ENCODE data around the gene EFNA5.
"Not testable (repeated sequence)": the region's sequence is repeated elsewhere in the genome, so short reads cannot be mapped to it uniquely, and the experiment has no call there.

Gene EFNA5

DNA sequence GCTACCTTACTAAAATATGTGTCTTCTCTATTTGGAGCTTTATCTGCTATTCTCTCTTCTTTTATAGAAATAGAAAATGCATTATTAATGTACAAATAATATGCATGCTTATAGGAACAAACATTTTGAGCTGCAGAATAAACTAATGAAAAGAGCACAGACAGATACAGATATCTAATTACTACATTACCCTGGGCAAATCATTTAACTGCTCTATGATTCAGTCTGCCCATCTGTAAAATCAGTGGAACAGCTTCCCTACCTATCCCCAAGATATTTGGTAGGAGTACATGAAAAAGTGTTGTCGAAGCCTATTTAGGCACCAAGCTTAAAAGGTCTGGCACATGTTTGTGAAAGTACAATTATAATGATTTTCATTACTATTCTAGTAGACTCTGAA, 166.3 kb downstream of the EFNA5 start:
- no peak for DNase-seq
- no peak for TF ChIP-seq GATA1 (IDR thresholded peaks at IDR 0.05; ENCODE audit: low read depth, low read length)
- TF ChIP-seq POLR2A (IDR thresholded peaks at IDR 0.05; ENCODE audit: low read length): no peak

GRCh38 chr5:107502676-107503060, 168.1 kb downstream of the EFNA5 start:
- TF ChIP-seq POLR2A (IDR thresholded peaks at IDR 0.05; ENCODE audit: low read length) (no peak), GATA1 (IDR thresholded peaks at IDR 0.05; ENCODE audit: low read depth, low read length) (no peak)
- DNase-seq: no peak

DNA sequence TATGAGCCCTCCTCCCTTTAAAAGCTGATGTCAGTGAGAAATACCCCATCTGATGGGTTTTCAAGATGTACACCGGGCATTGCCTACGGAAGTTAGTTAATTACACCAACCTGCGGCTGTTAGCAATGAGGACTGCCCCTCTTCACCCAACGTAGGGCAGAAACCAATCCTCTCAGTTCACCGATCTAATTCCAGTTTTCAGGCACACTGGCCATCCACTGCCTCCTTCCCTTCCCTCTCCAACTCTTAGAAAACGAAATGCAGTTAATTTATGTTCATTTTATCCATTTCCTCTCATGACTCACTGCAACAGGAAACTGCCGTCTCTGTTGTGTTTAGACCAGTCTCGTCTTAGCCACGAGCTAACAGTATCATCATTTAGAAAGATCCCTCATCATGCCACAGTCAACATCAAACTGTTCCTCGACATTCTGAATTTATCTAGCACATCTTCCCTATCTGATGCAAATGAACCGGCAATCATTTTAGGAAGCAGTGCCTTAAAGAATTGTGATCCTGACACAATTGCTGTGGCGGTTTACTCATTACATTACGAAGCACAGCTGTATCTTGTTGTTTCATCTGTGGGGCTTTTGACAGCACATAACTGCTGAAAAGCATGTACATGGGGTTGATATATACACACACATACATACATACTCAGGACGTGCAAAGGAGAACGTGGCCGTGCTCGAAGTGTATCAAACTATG, 168.6 kb downstream of the EFNA5 start:
- TF ChIP-seq POLR2A (IDR thresholded peaks at IDR 0.05; ENCODE audit: low read length): no peak
- no peak for TF ChIP-seq GATA1 (IDR thresholded peaks at IDR 0.05; ENCODE audit: low read depth, low read length)
- no peak for DNase-seq

DNA sequence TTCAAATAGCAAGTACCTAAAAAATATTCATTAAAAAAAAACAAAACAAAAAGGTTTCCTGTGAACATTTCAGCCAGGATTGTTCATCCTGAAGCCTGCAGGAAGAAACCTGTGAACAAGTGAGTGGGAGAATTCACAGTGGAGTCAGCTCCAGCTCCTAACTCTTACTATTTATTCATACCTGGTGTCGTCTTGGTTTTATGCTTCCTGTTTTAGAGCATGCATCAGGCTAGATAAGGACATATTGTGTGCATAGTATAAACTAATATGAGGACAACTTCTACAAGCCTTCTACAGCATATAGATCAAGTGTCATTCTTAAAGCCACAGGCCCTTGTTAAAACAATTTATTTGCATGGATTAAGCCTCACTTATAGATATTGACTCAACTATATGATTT, 169.9 kb downstream of the EFNA5 start:
- TF ChIP-seq POLR2A (IDR thresholded peaks at IDR 0.05; ENCODE audit: low read length) (no peak), GATA1 (IDR thresholded peaks at IDR 0.05; ENCODE audit: low read depth, low read length) (no peak)
- no peak for DNase-seq

- DNase-seq: no peak
- TF ChIP-seq GATA1 (IDR thresholded peaks at IDR 0.05; ENCODE audit: low read depth, low read length) (no peak), POLR2A (IDR thresholded peaks at IDR 0.05; ENCODE audit: low read length) (no peak)
Measured at GRCh38 chr5:107500347-107500746, 170.4 kb downstream of the EFNA5 start.

DNA sequence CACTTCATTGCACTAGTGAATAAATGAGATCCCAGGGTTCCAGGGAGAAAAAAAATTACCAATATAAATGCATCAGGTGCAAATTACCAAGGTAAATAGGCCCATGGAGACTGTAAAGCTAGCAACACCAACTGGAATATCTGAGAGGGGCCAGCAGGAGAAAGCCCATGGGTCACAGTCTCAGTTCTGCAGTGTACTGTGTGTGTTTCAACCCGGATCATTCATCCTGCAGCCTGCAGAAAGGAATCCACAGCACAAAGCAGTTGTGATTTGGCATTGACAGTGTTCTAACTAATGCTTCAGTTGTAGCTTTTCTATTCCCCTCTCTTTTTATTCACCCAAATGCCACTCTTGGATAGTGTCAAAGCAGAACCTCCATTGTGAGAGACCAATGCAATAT, 171.0 kb downstream of the EFNA5 start:
- no peak for DNase-seq
- no peak for TF ChIP-seq GATA1 (IDR thresholded peaks at IDR 0.05; ENCODE audit: low read depth, low read length)
- no peak for TF ChIP-seq POLR2A (IDR thresholded peaks at IDR 0.05; ENCODE audit: low read length)

GRCh38 chr5:107499237-107499636, 171.5 kb downstream of the EFNA5 start:
- DNase-seq: no peak
- no peak for TF ChIP-seq GATA1 (IDR thresholded peaks at IDR 0.05; ENCODE audit: low read depth, low read length)
- no peak for TF ChIP-seq POLR2A (IDR thresholded peaks at IDR 0.05; ENCODE audit: low read length)

GRCh38 chr5:107496466-107496865, 174.3 kb downstream of the EFNA5 start:
- TF ChIP-seq GATA1 (IDR thresholded peaks at IDR 0.05; ENCODE audit: low read depth, low read length): no peak
- TF ChIP-seq POLR2A (IDR thresholded peaks at IDR 0.05; ENCODE audit: low read length): no peak
- no peak for DNase-seq

DNA sequence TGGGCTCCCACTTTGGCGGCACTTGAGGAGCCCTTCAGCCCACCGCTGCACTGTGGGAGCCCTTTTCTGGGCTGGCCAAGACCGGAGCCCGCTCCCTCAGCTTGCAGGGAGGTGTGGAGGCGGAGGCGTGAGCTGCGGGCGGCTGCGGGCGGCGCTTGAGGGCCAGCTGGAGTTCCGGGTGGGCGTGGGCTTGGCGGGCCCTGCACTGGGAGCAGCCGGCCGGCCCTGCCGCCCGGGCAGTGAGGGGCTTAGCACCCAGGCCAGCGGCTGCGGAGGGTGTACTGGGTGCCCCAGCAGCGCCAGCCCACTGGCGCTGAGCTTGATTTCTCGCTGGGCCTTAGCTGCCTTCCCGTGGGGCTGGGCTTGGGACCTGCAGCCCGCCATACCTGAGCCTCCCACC, 176.6 kb downstream of the EFNA5 start:
- DNase-seq: not testable (repeated sequence)

GRCh38 chr5:107487056-107487542, 183.6 kb downstream of the EFNA5 start:
- DNase-seq: no peak
- no peak for TF ChIP-seq POLR2A (IDR thresholded peaks at IDR 0.05; ENCODE audit: low read length)
- no peak for TF ChIP-seq GATA1 (IDR thresholded peaks at IDR 0.05; ENCODE audit: low read depth, low read length)

DNA sequence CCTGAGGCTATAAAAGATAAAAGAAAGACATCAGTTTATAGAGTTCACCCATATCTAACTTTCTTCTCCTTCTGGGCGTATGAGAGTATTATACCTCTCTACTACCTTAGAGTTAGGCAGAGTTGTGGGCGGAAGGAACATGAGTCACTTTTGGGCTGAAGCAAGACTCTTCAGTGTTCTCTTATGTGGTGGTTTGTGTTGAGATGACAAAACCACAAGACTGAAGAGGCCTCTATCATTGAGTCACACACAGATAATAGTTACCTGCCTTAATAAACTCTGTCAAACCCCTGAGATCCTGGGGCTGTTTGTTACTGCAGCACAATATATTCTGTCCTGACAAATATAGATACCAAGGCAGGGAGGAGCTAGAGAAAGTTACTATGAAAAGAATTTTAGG, 184.2 kb downstream of the EFNA5 start:
- no peak for TF ChIP-seq GATA1 (IDR thresholded peaks at IDR 0.05; ENCODE audit: low read depth, low read length)
- TF ChIP-seq POLR2A (IDR thresholded peaks at IDR 0.05; ENCODE audit: low read length): no peak
- no peak for DNase-seq

DNA sequence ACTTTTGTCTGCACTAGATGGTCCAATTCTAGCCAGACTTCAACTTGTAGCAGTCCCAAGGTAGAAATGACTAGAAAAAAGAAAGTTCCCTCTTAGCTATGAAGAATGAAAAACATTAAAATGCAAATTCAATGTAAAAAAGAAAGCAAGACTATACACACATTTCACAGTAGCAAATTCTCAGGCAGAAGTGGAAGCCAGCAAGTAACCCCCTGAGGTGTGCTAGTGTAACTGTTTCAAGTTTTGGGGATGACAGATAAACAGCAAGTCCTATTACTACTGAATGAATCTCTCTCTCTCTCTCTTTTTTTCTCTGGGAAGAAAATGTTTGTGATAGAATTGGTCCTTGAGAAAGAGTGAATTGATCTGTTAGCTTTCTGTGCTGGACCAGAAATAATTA, 185.6 kb downstream of the EFNA5 start:
- DNase-seq: no peak
- TF ChIP-seq GATA1 (IDR thresholded peaks at IDR 0.05; ENCODE audit: low read depth, low read length) (no peak), POLR2A (IDR thresholded peaks at IDR 0.05; ENCODE audit: low read length) (no peak)

DNA sequence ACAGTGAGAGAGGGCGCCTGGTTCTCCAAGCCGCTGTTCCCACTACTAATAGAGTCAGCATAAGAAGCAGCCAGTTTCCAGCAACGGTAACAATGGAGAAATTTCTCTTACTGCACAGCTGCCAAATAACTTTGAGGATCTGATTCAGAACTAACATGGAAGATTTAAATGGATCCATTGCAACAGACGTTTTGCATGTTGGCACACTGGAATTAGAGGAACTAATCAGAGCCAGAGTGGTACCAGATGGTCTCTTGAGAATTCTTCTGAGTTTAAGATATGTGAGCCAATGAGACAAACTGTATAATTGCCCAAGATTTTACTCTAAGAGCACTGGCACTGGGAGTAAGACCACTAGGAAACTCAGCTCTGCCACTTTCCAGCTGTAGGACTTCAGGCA, 186.5 kb downstream of the EFNA5 start:
- DNase-seq: no peak
- TF ChIP-seq GATA1 (IDR thresholded peaks at IDR 0.05; ENCODE audit: low read depth, low read length) (no peak), POLR2A (IDR thresholded peaks at IDR 0.05; ENCODE audit: low read length) (no peak)

DNA sequence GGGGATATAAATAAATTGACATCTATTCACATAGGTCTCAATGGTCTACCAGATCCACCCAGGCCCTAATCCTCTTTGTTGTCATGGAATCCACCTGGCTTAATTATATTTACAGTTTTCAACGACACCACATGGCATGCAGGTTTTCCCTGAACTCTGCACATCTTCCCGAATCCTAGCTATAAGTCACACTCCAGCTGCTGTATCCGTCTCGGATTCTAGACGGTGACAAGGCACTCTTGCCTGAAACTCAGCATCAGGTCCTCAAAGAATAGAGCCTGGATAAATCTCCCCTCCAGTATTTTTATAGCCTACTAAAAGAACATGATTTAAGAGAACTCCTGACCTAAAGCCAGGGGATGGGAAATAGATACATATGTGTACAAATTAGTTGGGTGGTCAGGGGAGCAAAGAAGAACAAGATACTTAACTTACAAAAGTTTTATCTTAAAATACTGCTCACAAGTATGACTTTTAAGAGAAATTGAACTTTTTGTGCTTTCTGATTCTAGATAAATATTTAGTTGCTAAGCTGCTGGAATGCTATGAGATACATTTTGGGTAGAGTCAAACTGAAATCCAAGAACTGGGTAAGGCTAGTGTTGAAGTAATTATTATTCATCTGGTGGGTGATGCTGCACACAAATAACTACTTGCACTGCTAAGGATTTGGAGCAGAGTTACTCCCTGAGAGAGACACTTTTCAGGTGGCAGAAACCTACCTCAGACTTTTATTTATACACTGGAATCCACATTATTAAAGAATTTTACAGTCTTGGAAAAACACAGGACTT, 187.3 kb downstream of the EFNA5 start:
- DNase-seq: no peak
- TF ChIP-seq POLR2A (IDR thresholded peaks at IDR 0.05; ENCODE audit: low read length) (no peak), GATA1 (IDR thresholded peaks at IDR 0.05; ENCODE audit: low read depth, low read length) (no peak)

DNA sequence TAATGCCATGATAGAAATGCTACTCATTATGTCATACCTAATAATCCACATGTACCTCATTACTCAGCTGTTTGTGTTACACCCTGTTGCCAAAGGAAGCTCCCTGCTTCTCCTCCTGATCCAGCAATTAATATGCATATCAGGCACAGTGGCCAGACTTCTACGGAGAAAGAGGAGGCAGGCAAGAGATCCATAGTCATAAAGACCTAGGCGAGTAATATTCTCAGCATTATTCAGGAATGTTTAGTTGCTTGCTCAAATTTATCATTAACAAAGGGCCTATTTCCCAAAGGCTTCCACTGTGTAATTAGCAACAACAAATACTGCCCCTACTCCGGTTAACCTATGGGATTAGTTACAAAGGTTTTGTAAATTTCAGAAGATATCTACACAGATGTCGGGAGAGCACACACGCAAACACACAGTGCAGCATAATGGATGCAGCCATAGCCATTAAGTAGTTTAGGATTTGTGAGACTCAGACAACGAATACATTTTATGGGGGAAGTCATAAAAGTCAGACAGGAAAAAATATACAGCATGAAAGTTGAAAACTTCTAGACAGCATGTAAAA, 192.6 kb downstream of the EFNA5 start:
- DNase-seq: no peak
- no peak for TF ChIP-seq GATA1 (IDR thresholded peaks at IDR 0.05; ENCODE audit: low read depth, low read length)
- no peak for TF ChIP-seq POLR2A (IDR thresholded peaks at IDR 0.05; ENCODE audit: low read length)

Measured in erythroblast (primary cell).